HepG2 (cell line): ENCODE results near the gene SNUPN. TPM values are rescaled to one million over a fixed set of nuclear protein-coding genes. Genes with fewer than 3 reads are reported as not detected.

Source experiments
- CC2D1A ChIP-seq: sonication (generic); formaldehyde crosslinking; IDR thresholded peaks from 2 replicates; pipeline ENCODE4 v1.8.1; 2023; ENCODE audit warnings: mild to moderate bottlenecking, missing genetic modification reagents
- CCAR2 ChIP-seq: fragments of 200-400 bp; formaldehyde crosslinking; optimal IDR thresholded peaks from 2 replicates; pipeline ENCODE3; 2018; ENCODE audit warnings: low read depth, mild to moderate bottlenecking, low read length, moderate library complexity
- DR1 ChIP-seq: sonication (generic); formaldehyde crosslinking; IDR thresholded peaks from 2 replicates; pipeline ENCODE4 v1.8.0; 2021; ENCODE audit warnings: mild to moderate bottlenecking, missing genetic modification reagents, inconsistent platforms
- ELF3 ChIP-seq: IDR thresholded peaks from 2 replicates; pipeline ENCODE4 v1.6.1; 2016; ENCODE audit warnings: missing genetic modification reagents, missing compliant biosample characterization
- GTF2F1 ChIP-seq: fragments of 150-350 bp; IDR thresholded peaks from 2 replicates; pipeline ENCODE4 v1.6.1; 2014; ENCODE audit warnings: low read length
- NCOA5 ChIP-seq: sonication (generic); formaldehyde crosslinking; IDR thresholded peaks from 2 replicates; pipeline ENCODE4 v1.4.0; 2020; ENCODE audit warnings: missing genetic modification reagents
- PAWR ChIP-seq: sonication (generic); formaldehyde crosslinking; IDR thresholded peaks from 2 replicates; pipeline ENCODE4 v1.4.0; 2020; ENCODE audit warnings: missing genetic modification reagents, mild to moderate bottlenecking, borderline replicate concordance
- SMYD3 ChIP-seq: sonication (generic); formaldehyde crosslinking; IDR thresholded peaks from 2 replicates; pipeline ENCODE4 v1.8.1; 2023; ENCODE audit warnings: mild to moderate bottlenecking, missing genetic modification reagents
- TBP ChIP-seq: sonication (generic); formaldehyde crosslinking; IDR thresholded peaks from 2 replicates; pipeline ENCODE4 v1.5.0; 2020; ENCODE audit warnings: missing genetic modification reagents
- THAP7 ChIP-seq: sonication (generic); formaldehyde crosslinking; IDR thresholded peaks from 2 replicates; pipeline ENCODE4 v1.8.1; 2023; ENCODE audit warnings: mild to moderate bottlenecking, missing genetic modification reagents
- THAP8 ChIP-seq: sonication (generic); formaldehyde crosslinking; IDR thresholded peaks from 2 replicates; pipeline ENCODE4 v1.5.1; 2020; ENCODE audit warnings: missing genetic modification reagents, mild to moderate bottlenecking, borderline replicate concordance
- TRIM24 ChIP-seq: sonication (generic); formaldehyde crosslinking; IDR thresholded peaks from 2 replicates; pipeline ENCODE4 v1.8.0; 2022; ENCODE audit warnings: mild to moderate bottlenecking, missing genetic modification reagents
- ZC3H13 ChIP-seq: sonication (generic); formaldehyde crosslinking; IDR thresholded peaks from 2 replicates; pipeline ENCODE4 v1.8.1; 2023; ENCODE audit warnings: mild to moderate bottlenecking, missing genetic modification reagents, moderate library complexity
- ZMYM3 ChIP-seq: sonication (generic); formaldehyde crosslinking; IDR thresholded peaks from 2 replicates; pipeline ENCODE4 v1.5.1; 2020; ENCODE audit warnings: mild to moderate bottlenecking, missing genetic modification reagents
- ZNF326 ChIP-seq: sonication (generic); formaldehyde crosslinking; IDR thresholded peaks from 2 replicates; pipeline ENCODE4 v1.4.0; 2020; ENCODE audit warnings: missing genetic modification reagents, borderline replicate concordance
- ZNF503 ChIP-seq: sonication (generic); formaldehyde crosslinking; IDR thresholded peaks from 2 replicates; pipeline ENCODE4 v1.4.0; 2020; ENCODE audit warnings: missing genetic modification reagents
- ZNF556 ChIP-seq: sonication (generic); formaldehyde crosslinking; IDR thresholded peaks from 2 replicates; pipeline ENCODE4 v1.4.0; 2020; ENCODE audit warnings: mild to moderate bottlenecking, missing genetic modification reagents, borderline replicate concordance
- ZNF577 ChIP-seq: sonication (generic); formaldehyde crosslinking; IDR thresholded peaks from 2 replicates; pipeline ENCODE4 v1.4.0; 2020; ENCODE audit warnings: mild to moderate bottlenecking, low read depth, missing genetic modification reagents, borderline replicate concordance
- ZNF589 ChIP-seq: sonication (generic); formaldehyde crosslinking; conservative IDR thresholded peaks from 2 replicates; pipeline ENCODE4 v1.8.0; 2022; ENCODE audit warnings: mild to moderate bottlenecking, moderate library complexity, missing genetic modification reagents
- ZNF703 ChIP-seq: sonication (generic); formaldehyde crosslinking; IDR thresholded peaks from 2 replicates; pipeline ENCODE4 v1.5.1; 2020; ENCODE audit warnings: missing genetic modification reagents, mild to moderate bottlenecking, moderate library complexity, borderline replicate concordance
- ZNF749 ChIP-seq: sonication (generic); formaldehyde crosslinking; IDR thresholded peaks from 2 replicates; pipeline ENCODE4 v1.8.0; 2022; ENCODE audit warnings: mild to moderate bottlenecking, missing genetic modification reagents, moderate library complexity, borderline replicate concordance
- ZNF772 ChIP-seq: sonication (generic); formaldehyde crosslinking; IDR thresholded peaks from 2 replicates; pipeline ENCODE4 v1.5.0; 2020; ENCODE audit warnings: mild to moderate bottlenecking, missing genetic modification reagents
- ZNF790 ChIP-seq: sonication (generic); formaldehyde crosslinking; IDR thresholded peaks from 2 replicates; pipeline ENCODE4 v1.8.0; 2022; ENCODE audit warnings: missing genetic modification reagents, mild to moderate bottlenecking, borderline replicate concordance
- ZSCAN21 ChIP-seq: sonication (generic); formaldehyde crosslinking; IDR thresholded peaks from 2 replicates; pipeline ENCODE4 v1.8.0; 2022; ENCODE audit warnings: mild to moderate bottlenecking, missing genetic modification reagents, moderate library complexity, borderline replicate concordance
- polyA plus RNA-seq, 8 experiments: library from polyadenylated mRNA; depleted of rRNA in 3 of 8; stranded (reverse) in 7 of 8; unstranded in 1 of 8; fragments of >200 nt; fragmentation: Illumina TruSeq in 4 of 8; extraction: Trizol in 4 of 8; gene quantifications; 2 replicates each; pipeline versions ENCODE4 v1.2.1 to v1.2.3, GENCODE V29; 2011 to 2016; ENCODE audit warnings: low read depth in 4 of 8, missing spikeins in 1 of 8, mixed read lengths in 1 of 8; ENCODE audit not compliant: insufficient read depth in 1 of 8
- total RNA-seq, 5 experiments: library from RNA; depleted of rRNA; stranded (reverse); fragments of >200 nt; fragmentation: Illumina TruSeq; extraction: Trizol; gene quantifications; 2 replicates each; pipeline ENCODE4 v1.2.3, GENCODE V29; 2016; ENCODE audit warnings: low read depth in 1 of 5
- TF ChIP-seq, protein P1 (sequence below): sonication (generic); formaldehyde crosslinking; IDR thresholded peaks from 2 replicates; pipeline ENCODE4 v1.8.1; 2022; ENCODE audit warnings: mild to moderate bottlenecking, missing genetic modification reagents
- TF ChIP-seq, protein P2 (sequence below): sonication (generic); formaldehyde crosslinking; IDR thresholded peaks from 2 replicates; pipeline ENCODE4 v1.8.1; 2023; ENCODE audit warnings: mild to moderate bottlenecking, missing genetic modification reagents, borderline replicate concordance

SNUPN gene
- total and polyA plus RNA-seq, 2 of the 13 experiments (the other 11 are each of a cell fraction or from before 2014, with no cell fraction given): 9.0 to 16.4 TPM

GRCh38 chr15:75647370-75648155 lies 22.0 kb upstream of the SNUPN start, which contains the start of gene SNX33 (continued):
- no peak for TF ChIP-seq TBP (CRISPR knock-in tag)
- TF ChIP-seq ZNF589 (CRISPR knock-in tag): peak; percentile 33; the same call in 1 of the 2 replicates
- 0 out of 2 replicates have a peak, but pooled peaks have one; percentile 70 for TF ChIP-seq ZNF749 (CRISPR knock-in tag)
- no peak for TF ChIP-seq ZC3H13 (CRISPR knock-in tag)
- no peak for TF ChIP-seq GTF2F1
- TF ChIP-seq THAP8: no peak
- TF ChIP-seq, protein P1, sequence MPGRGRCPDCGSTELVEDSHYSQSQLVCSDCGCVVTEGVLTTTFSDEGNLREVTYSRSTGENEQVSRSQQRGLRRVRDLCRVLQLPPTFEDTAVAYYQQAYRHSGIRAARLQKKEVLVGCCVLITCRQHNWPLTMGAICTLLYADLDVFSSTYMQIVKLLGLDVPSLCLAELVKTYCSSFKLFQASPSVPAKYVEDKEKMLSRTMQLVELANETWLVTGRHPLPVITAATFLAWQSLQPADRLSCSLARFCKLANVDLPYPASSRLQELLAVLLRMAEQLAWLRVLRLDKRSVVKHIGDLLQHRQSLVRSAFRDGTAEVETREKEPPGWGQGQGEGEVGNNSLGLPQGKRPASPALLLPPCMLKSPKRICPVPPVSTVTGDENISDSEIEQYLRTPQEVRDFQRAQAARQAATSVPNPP (CRISPR knock-in tag): no peak
- TF ChIP-seq TRIM24: no peak
- 0 out of 2 replicates have a peak, but pooled peaks have one; percentile 27 for TF ChIP-seq ZNF703 (CRISPR knock-in tag)
- TF ChIP-seq CCAR2: no peak
- TF ChIP-seq ELF3 (CRISPR knock-in tag): peak; percentile 72
- no peak for TF ChIP-seq THAP7 (CRISPR knock-in tag)
- TF ChIP-seq ZNF503: no peak
- TF ChIP-seq PAWR (CRISPR knock-in tag): no peak
- TF ChIP-seq ZSCAN21: no peak; the same call in 1 of the 2 replicates
- TF ChIP-seq ZNF326 (CRISPR knock-in tag): no peak
- no peak for TF ChIP-seq ZNF577 (CRISPR knock-in tag)
- TF ChIP-seq, protein P2, sequence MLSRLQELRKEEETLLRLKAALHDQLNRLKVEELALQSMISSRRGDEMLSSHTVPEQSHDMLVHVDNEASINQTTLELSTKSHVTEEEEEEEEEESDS (CRISPR knock-in tag): peak; percentile 78; the same call in 1 of the 2 replicates
- TF ChIP-seq ZNF790 (CRISPR knock-in tag): no peak
- TF ChIP-seq NCOA5 (CRISPR knock-in tag): no peak
- no peak for TF ChIP-seq CC2D1A (CRISPR knock-in tag)
- no peak; the same call in 1 of the 2 replicates for TF ChIP-seq DR1 (CRISPR knock-in tag)
- peak; percentile 24; the same call in 1 of the 2 replicates for TF ChIP-seq ZMYM3 (CRISPR knock-in tag)
- peak; percentile 67; the same call in 1 of the 2 replicates for TF ChIP-seq ZNF772 (CRISPR knock-in tag)
- no peak for TF ChIP-seq ZNF556 (CRISPR knock-in tag)
- no peak for TF ChIP-seq SMYD3 (CRISPR knock-in tag)
